ENCODE results near the gene SERBP1. TPM values are rescaled to one million over a fixed set of nuclear protein-coding genes. Genes with fewer than 3 reads are reported as not detected.
"Not testable (repeated sequence)": the region's sequence is repeated elsewhere in the genome, so short reads cannot be mapped to it uniquely, and the experiment has no call there.

SERBP1 gene
- polyA plus RNA-seq, 12 donors, result 410 to 497 (median 460) TPM; not detected in 1

DNA sequence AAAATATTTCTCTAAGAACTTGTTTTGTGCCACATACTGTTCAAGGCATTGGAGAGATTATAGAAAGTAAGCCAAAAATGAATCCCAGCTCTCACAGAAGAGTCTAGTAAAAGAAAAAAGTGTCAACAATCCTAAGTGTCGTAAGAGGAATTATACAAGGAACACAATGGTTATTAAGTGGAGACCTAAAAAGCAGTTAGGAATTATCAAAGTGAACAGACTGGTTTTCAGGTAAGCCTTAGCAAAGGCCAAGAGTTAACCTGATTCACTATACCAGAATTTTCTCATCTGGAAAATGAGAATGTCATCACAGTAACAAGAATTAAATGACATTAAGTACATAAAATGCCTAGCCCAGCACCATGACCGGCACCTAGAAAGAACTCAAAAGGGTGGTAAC, 15.6 kb downstream of the SERBP1 start:
- DNase-seq, result no peak

DNA sequence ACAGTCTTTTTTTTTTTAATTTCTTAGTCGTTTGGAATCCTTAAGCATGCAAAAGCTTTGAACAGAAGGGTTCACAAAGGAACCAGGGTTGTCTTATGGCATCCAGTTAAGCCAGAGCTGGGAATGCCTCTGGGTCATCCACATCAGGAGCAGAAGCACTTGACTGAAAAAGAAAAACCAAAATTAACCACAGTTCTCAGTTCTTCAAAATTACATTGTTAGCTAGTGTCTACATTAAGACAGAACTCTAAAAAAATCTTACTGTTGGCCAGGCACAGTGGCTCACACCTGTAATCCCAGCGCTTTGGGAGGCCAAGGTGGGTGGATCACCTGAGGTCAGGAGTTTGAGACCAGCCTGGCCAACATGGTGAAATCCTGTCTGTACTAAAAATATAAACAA, 17.1 kb downstream of the SERBP1 start:
- not testable (repeated sequence) for DNase-seq

DNA sequence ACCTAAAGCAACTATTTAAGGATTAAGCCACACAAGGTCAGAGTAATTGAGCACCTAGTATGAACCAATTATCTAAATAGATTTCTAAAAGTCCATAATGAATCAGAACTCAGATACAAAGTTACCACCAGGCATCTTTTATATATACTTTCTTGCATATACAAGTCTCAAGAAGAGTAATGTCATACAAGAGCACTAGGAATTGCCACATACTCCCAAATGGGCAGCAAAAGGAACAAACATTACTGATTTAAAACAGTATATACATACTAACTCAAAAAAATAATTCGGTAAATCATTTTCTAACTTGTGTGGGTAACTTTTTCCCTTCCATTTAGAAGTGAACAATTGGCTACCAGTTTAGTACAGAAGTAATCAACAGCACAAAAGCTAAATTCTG, 22.1 kb downstream of the SERBP1 start:
- DNase-seq, result no peak

DNA sequence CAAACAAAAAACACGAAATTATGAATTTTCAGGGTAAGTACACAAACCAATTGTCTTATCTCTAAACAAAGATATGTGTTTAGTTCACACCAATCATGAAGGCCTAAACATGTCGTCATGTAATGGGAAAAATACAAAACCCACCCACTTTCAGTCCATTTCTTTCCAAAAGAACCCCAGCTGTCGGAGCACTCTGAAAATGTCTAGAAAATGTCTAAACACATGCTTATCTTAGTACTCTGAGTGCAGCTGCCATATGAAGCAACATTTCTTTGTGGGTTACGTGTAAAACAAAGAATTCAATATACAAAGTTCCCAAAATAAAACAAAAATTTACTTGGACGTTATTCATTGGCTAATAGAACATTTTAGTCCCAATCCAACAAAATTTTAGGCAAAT, 22.7 kb downstream of the SERBP1 start:
- no peak for DNase-seq

DNA sequence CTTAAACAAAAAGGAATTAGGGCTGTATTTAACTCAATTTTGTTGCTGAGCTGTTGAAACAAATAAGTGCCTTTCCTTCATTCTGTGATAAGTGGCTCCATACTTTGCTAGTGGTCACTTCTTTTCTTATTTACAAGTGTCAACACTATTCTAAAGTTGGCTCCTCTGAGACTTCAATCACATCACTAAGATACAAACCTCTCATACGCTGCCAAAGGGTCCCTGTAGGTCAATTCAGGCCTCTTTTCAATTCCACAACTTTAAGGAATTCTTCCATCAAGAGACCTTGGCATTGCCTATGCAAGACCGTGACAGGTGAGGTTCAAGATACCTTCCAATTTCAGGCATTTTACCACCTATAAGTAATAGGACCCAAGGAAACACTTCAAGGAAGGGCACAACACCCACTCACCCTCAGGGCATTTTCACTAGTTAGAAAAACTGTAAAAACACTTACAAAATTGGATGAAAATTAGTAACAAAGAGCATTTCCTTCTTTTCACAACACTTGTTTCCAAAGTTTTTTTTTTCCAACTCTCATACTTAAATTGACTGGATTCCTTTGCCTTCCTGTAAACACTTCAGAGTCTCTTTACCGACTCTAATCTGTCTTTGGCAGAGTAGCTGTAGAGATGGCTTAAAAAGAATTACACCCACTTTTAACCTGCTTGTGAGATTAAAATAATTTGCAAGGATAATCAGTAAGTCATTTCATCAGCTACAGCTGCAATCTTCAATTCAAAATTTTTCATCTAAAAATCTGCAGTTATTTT, 24.5 kb downstream of the SERBP1 start:
- no peak for DNase-seq

DNA sequence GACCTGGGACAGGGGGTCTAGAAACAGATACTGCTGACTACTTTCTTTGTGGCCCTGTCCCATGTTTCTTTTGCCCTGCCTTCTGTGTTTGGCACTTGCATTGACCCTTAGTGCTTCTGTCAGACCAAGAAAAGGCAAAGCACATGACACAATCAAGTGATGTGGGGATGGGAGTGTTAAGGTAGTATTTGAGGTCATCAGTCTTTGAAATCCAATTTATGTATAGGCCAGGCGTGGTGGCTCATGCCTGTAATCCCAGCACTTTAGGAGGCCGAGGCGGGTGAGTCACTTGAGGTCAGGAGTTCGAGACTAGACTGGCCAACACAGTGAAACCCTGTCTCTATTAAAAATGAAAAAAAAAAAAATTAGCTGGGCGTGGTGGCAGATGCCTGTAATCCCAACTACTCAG, 26.0 kb downstream of the SERBP1 start:
- DNase-seq, result no peak

DNA sequence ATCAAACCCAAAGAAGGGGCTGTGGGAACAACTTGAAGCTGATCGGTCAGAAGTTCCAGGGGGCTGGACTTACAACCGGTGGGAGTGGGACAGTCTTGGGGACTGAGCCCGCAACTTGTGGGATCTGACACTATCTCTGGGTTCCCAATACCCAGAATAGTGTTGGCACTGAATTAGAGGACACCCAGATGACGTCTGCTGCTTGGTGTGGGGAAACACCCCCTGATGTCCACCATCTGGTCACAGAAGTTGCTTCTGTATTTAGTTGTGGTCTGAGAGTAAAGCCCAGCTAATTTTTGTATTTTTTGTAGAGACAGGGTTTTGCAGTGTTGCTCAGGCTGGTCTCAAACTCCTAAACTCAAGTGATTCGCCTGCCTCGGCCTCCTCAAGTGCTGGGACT, 28.8 kb downstream of the SERBP1 start:
- no peak for DNase-seq

DNA sequence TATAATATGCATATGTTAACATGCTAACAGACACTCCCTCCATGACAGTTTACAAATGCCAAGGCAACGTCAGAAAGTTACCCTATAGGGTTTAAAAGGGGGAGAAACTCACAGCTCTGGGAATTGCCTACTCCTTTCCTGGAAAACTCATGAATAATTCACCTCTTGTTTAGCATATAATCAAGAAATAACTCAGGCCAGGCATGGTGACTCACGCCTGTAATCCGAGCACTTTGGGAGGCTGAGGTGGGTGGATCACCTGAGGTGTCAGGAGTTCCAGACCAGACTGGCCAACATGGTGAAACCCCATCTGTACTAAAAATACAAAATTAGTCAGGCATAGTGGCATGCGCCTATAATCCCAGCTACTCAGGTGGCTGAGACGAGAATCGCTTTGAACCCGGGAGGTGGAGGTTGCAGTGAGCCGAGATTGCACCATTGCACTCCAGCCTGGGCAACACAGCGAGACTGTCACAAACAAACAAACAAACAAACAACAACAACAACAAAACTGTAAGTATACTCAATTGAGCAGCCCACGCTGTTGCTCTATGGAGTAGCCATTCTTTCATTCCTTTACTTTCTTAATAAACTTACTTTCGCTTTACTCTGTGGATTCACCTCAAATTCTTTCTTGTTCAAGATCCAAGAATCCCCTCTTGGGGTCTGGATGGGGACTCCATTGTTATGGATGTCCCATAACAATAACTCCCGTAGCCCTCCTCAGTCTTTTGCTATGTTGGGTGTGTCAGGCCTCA, 30.0 kb downstream of the SERBP1 start:
- not testable (repeated sequence) for DNase-seq

DNA sequence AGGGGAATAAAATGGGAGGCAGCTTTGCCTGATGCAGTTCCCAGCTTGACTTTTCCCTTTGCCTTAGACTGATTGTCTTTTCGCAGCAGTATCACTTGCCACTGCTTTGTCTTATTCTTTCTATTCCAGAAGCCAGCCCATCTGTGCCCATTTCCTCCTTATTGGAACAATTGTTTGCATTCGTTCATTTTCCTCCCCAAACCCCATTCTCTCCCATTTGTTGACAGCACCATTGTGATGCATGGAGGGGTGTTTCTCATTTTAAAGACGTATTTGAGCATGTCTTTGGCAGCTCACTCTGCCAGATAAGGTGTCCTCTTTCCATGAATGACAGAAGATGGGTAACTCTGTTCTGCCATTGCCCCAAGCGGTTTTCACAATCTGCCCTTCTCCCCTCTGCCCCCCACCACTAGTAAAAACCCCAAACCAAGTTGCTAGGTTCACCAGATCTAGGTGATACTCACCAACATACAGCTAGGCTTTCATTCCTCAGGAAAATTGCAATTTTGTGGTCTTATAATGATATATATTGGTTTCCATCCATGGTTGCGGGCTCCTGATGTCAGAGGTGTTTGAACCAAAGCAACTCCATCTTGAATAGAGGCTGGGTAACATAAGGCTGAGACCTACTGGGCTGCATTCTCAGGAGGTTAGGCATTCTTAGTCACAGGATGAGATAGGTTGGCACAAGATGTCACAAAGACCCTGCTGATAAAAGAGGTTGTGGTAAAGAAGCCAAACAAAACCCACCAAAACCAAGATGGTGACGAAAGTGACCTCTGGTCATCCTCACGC, 30.8 kb downstream of the SERBP1 start:
- DNase-seq, result no peak

DNA sequence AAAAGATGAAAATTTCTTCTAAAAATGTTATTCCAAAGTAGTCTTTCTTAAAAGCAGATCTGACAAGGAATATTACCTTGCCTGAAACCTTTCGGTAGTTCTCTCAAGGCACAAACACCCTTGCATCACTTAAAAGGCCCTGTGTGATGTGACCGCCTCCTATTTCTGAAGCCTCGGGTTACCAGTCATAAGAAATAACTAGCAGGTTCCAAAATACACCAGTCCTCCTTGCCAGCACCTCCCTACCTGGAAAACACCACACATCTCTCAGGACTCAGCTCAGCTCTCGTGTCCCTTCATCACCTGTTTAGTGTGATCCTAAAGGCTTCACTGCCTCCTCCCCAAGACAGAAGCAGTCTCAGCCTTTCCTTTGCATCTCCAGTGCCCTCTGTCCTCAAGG, 35.7 kb downstream of the SERBP1 start:
- DNase-seq, result no peak

DNA sequence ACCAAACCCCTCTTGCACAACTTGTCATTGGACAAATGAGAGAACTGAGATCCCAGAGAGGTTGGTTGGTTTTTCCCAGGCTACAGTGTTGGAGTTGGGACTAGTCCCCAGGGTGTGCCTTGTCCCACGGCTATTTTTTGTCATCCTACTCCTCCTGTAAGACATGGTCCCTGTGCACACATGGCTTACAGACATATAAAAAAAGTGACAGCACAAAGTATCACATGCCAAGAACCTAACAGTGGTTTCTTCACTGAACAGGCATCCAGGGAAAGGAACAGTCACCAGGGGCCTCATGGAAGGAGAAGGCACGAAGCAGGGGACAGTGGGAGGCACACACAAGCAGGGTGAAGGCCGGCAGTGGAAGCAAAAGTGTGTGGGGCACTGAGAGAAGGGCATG, 36.5 kb downstream of the SERBP1 start:
- DNase-seq, result no peak

DNA sequence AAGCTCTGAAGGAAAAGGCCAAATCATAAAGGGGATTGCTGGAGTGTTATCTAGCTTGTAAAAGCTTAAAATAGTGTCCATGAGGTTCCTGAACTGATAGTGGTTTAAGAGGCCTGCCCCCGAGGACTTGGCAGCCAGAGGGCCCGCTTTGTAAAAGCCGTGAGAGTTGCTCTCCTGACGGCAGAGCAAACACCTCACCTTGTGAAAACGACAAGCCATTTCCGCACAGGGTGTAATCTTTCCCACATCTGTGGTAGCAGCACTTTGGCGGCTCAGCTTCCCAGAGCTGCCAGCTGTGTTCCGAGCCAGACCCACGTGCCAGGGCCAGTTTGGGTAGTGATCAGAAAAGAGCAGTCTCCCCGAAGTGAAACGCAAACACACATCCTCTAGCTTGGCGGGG, 37.0 kb downstream of the SERBP1 start:
- DNase-seq, result peak; percentile 31

DNA sequence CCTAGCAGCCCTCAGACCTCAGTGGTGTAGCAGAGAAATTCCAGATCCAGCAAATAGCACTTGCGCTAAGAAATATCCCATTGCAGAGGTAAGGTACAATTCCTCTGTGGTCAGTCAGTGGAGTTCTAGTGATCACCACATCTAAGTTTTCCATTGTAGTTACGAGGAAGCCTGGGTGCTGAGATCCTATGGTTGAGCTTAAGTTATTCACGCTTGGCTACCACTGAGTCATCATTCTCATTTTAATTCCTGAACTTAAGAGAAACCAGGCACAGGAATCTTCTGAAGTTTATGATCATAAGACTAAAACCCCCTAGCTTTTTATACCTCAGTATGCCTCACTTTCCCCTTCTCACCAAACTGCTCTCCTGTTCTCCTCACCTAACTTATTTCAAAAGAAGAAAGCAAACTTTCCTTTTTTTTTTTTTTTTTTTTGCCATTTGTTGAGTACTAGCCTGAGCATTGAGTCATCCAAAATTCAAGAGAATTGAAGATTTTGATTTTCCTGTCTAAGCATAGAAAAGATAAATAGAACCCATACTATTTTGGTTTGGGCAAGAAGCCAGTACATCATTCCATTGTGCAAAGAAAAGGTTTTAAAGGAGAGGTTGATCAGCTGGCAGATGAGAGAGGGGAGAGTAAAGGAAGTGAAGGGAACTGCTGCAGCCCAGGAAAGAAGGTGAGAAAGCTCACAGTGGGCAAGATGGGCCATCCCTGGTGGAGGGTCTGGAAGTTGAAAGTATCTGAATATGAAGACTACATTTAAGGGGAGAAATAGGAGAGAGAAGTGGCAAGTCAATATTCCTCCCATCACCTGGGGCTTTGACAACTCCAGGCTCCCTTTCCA, 39.9 kb downstream of the SERBP1 start:
- DNase-seq, result no peak

DNA sequence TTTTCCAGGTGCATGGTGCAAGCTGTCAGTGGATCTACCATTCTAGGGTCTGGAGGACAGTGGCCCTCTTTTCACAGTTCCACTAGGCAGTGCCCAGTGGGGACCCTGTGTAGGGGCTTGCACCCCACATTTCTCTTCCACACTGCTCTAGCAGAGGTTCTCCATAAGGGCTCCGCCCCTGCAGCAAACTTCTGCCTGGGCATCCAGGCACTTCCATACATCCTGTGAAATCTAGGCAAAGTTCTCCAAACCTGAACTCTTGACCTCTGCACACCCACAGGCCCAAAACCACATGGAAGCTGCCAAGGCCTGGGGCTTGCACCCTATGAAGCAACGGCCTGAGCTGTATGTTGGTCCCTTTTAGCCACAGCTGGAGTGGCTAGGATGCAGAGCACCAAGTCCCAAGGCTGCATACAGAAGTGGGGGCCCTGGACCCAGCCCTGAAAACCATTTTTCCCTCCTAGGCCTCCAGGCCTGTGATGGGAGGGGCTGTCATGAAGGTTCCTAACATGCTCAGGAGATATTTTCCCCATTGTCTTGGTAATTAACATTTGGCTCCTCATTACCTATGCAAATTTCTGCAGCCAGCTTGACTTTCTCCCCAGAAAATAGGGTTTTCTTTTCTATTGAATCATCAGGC, 46.1 kb downstream of the SERBP1 start:
- no peak for DNase-seq

DNA sequence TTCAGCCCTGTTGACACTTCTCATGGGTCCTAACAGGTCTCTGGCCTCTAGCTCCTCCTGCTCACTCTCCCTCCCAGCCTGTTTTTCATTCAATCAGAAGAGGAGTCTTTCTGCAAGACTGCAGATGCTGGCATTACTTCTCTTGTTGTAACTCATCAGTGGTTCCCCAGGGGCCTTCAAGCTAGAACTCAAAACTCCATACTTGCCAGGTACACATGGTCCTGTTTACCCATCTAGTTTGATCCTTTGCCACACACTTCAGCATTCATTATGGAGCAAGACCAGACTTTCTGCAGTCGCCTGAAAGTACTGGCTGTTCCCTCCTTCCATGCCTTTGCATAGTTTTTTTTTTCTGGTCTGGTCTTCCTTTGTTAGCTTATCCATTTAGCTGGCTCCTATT, 47.9 kb downstream of the SERBP1 start:
- DNase-seq, result no peak

DNA sequence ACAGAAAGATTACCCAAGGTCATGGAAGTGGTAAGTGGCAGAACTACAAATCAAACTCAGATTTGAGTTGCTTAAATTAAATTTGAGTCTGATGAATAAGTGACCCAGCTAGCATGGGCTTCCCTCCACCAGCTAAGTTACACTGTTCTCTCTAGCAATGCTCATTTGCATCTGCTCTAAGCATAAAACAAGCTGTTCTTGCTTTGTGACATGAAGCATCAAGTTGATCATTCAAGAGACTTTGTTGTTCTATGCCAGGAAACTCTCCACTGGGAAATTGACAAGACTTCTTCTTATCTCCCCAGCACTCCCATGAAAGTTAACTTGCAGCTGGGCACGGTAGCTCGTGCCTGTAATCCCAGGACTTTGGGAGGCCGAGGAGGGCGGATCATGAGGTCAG, 49.0 kb downstream of the SERBP1 start:
- DNase-seq, result no peak

DNA sequence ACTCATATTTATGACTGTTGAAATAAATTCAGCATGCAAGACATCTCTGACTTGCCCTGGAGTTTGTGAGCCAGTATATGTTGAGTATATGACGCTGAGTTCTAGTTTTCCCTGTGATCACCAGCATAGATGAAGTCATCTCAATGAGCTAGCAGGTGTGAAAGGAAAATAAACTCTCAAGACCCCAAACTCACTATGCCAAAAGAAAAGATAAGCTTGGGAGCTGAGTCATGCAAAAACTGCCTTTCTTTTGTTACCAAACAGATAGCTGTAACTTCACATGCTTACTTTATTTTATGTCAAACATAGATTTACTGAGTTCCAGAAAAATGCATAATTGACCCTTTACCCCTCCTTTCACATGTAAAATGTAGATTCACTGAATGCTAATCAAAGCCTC, 52.9 kb downstream of the SERBP1 start:
- no peak for DNase-seq

DNA sequence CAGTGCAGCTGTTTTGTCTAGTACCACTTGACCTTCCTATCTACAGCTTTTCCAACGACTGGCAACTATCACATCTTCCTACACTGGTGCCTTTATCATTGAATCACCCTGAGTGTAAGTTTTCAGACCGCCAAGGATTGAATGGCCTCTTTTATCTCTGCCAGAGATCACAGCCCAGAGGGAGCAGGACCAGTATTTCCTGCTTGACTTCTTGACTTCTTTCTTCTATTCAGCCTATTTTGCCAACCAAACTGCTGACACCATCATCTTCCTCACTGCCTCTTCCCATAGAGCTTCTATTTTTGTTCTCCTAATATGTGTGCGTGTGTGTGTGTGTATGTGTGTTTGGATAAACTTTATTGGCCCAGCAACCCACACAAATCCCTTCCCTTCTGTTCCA, 53.8 kb downstream of the SERBP1 start:
- no peak for DNase-seq

DNA sequence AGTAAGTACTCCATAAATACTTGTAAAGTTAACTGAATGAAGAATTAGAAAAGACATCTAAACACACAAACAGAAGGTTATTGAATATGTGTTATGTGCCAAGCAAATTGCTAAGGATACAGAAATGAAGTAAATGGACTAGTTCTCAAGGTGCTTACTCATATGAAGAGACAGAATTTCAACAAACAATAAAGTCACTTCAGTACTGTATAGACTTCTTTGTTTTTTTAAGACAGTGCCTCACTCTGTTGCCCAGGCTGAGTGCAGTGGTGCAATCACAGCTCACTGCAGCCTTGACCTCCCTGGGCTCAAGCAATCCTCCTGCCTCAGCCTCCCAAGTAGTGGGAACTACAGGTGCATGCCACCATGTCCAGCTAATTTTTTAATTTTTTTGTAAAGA, 57.3 kb downstream of the SERBP1 start:
- DNase-seq, result no peak

DNA sequence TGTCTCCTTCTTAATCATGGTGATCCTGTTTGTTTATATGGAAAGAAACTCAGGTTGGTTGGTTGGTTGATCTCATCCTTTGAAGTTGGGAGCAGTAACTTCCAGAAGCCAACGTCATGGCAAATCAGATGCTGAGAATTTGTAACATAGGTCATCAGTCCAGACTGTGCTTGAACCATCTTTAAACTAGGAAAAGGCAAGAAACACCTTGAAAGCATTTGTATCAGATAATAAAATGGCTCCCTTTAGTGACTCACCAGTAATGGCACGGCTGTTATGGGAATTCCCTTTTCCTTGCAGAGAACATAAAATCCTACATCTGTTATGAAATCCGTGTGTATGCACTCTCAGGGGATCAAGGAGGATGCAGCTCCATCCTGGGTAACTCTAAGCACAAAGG, 58.1 kb downstream of the SERBP1 start:
- DNase-seq, result no peak

DNA sequence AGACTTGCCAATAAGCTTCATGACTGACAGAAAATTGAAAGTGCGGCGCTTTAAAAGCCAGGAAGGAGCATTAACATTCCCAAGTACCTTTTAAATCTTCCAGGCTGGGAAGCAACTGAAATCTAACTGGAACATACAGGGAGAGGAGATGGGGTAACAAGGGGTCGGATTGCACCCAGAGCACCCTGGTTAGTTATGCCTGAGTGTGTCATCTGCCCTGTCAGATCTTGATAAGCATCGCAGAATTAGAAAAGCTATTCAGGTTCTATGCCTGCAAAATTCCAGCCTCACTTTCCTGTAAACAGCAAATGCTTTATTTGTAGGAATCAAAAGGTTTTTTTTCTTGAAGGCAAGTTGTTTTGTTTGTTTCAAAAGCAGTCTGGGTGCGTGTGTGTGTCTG, 58.5 kb downstream of the SERBP1 start:
- no peak for DNase-seq

Data from muscle of arm (tissue), 12 donors.